GM18526 (cell line): ENCODE results near the gene CDC42BPG.

Source experiments
- POLR2A ChIP-seq: IDR thresholded peaks from 3 replicates; pipeline ENCODE4 v1.6.1; 2011; ENCODE audit not compliant: insufficient read length; ENCODE audit errors: extremely low read depth

Gene CDC42BPG

GRCh38 chr11:64790205-64791095 lies 54.0 kb downstream of the CDC42BPG start:
- no peak for TF ChIP-seq POLR2A

GRCh38 chr11:64789331-64790204 lies 54.9 kb downstream of the CDC42BPG start:
- TF ChIP-seq POLR2A = no peak

DNA sequence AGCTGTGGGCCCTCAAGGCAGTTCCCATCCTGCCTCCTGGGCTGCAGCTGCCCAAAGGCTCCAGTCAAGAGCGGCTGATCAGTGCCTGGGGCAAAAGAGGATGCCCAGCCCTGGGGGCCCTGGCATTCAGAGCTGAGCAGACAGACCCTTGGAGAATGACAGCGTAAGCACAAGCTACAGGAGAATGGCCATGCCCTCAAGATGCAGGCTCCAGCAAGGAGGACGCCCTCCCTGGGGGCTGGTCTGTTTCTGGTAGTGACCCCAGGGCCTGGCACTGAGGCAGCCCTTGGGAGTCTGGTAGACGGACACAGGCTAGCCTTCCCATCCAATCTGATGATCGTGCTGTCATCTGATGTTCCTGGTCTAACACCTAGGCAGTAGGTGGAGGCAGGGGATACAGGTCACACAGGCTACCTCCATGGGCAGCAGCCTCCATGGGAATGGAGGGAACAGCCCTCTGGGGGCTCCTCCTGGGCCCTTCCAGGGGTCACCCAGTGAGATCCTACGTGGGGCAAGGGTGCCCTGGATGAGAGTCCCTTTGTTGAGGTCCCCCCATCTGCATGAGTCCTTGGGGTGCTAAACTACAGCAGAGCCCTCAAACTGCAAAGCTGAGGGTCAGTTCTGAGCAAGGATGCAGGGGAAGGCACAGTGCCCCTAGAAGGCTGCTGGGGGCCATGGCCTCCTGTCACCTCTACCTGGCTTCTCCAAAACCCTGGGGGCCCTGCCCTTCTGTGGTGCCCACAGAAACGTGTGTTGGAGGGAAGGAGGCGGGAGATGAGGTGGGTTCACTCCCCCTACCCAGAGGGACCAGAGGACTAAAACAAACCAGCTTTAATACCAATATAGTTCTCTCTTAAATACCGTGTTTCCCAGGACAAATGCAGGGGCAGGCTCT lies 55.9 kb downstream of the CDC42BPG start:
- TF ChIP-seq POLR2A = no peak

DNA sequence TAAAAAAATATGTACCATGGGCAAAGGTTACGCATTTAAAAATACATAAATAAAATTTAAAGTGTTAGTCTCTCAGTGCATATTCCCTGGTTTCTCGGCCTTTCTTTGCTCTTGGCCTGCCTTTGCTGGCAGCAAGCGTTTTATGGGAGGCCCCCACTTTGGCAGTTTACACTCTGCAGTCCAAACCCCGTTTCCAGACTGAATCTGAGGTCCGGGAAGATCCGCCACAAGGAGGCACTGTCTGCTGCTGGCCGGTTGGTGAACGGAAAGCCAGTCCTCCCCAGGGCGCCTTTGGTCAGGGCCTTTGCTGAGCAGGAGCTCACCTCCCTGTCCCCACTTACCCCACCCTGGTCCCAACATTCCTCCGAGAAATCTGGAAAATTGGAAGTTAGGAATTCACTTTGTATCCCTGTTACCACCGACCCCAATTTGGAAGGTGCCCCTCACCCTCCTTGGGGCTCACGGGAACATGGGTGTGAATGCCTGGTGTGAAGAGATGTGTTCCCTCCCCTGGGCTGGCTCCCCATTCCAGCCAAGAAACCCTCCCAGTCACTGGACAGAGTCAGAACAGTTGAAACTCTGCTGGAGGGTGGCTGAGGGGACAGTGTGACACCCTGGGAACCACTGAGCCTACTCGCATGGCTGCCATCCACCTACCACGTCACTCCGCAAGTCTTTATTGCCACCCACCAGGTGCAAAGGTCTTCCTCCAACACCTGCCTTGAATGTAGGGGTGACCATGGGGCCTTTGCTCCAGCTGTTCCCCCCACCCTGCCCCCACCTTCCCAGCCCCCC lies 56.7 kb downstream of the CDC42BPG start:
- TF ChIP-seq POLR2A = no peak

- no peak for TF ChIP-seq POLR2A
These were observed 58.1 kb downstream of the CDC42BPG start for GRCh38 chr11:64786308-64786707.

DNA sequence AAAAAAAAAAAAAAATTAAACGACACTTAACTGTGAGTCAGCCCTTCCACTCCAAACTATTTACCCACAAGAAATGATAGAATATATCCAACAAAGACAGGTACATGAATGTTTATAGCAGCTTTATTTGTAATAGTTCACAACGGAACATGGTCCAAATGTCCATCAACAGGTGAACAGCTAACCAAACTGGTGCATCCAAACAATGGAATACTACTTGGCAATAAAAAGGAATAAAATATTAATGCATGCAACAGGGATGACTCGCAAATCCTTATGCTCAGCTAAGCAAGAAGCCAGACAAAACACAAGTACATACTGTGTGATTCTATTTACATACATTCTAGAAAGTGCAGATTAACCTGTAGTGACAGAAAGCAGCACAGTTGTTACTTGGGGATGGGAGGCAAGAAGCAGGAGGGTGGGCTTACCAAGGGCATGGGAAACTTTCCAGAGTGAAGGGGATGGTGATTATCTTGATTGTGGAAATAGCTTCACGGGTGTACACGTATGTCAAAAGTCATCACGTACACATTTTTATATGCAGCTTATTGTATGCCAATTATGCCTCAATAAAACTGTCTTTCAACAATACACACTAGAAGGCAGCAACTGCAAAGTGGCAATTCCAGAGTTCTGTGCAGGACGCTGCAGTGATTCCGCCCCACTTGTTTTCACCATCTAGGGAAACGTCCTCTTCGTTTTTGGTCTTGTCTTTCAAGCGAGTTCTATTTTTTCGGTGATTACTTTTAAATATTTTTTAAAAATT lies 59.5 kb downstream of the CDC42BPG start:
- TF ChIP-seq POLR2A = no peak

- TF ChIP-seq POLR2A = peak; percentile 85
These were observed 65.8 kb downstream of the CDC42BPG start, which contains the start of gene SF1 for GRCh38 chr11:64778473-64779298. Gene SF1, minus strand, starts transcription at chr11:64778542. Its CDS starts 150 bp downstream, at chr11:64778392.

DNA sequence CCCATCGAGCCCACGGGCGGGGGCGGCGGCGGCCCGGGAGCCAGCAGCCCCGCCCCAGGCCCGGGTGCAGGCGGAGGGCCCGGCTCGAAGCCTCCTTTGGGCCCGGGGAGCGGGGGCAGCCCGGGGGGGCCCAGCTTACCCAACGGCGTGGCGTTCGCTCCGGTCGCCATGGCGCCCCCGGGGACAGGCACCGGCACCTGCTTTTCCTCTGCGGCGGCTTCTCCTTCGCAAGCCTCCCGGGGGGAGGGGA lies 66.3 kb downstream of the CDC42BPG start:
- TF ChIP-seq POLR2A = no peak

- TF ChIP-seq POLR2A = peak; percentile 22
These were observed 66.8 kb downstream of the CDC42BPG start for GRCh38 chr11:64777449-64778222.

- TF ChIP-seq POLR2A = no peak
These were observed 67.6 kb downstream of the CDC42BPG start for GRCh38 chr11:64776875-64777274.

- TF ChIP-seq POLR2A = no peak
These were observed 68.0 kb downstream of the CDC42BPG start for GRCh38 chr11:64776425-64776824.

GRCh38 chr11:64774144-64774543 lies 70.3 kb downstream of the CDC42BPG start:
- no peak for TF ChIP-seq POLR2A
